HG02852 (cell line): ENCODE data around the gene CEMIP.

Experiments
- ATAC-seq: cut with Tn5 transposase; IDR thresholded peaks from one replicate; pipeline ENCODE4 v1.9.1; 2021; ENCODE audit warnings: mild to moderate bottlenecking, moderate library complexity; ENCODE audit not compliant: unreplicated experiment

Gene CEMIP

GRCh38 chr15:80841541-80841940 is 62.4 kb downstream of the CEMIP start:
- ATAC-seq = no peak

GRCh38 chr15:80844011-80844732 is 65.0 kb downstream of the CEMIP start:
- no peak for ATAC-seq

GRCh38 chr15:80846031-80846815 is 67.1 kb downstream of the CEMIP start:
- no peak for ATAC-seq

- ATAC-seq = no peak
These were observed 70.1 kb downstream of the CEMIP start for GRCh38 chr15:80849308-80849707.

GRCh38 chr15:80850941-80851451 is 71.8 kb downstream of the CEMIP start:
- ATAC-seq = no peak

GRCh38 chr15:80852676-80853075 is 73.5 kb downstream of the CEMIP start:
- ATAC-seq = no peak

GRCh38 chr15:80854104-80854503 is 74.9 kb downstream of the CEMIP start:
- no peak for ATAC-seq

- ATAC-seq = no peak
These were observed 76.0 kb downstream of the CEMIP start for GRCh38 chr15:80855206-80855605.

- ATAC-seq = no peak
These were observed 77.2 kb downstream of the CEMIP start for GRCh38 chr15:80856400-80856799.

GRCh38 chr15:80856809-80857377 is 77.7 kb downstream of the CEMIP start:
- ATAC-seq = no peak

GRCh38 chr15:80861731-80862170 is 82.6 kb downstream of the CEMIP start:
- no peak for ATAC-seq

- no peak for ATAC-seq
These were observed 85.5 kb downstream of the CEMIP start for GRCh38 chr15:80864666-80865065.

GRCh38 chr15:80866936-80867335 is 87.8 kb downstream of the CEMIP start:
- no peak for ATAC-seq

- no peak for ATAC-seq
These were observed 91.2 kb downstream of the CEMIP start for GRCh38 chr15:80870366-80870765.

- ATAC-seq = no peak
These were observed 91.7 kb downstream of the CEMIP start for GRCh38 chr15:80870893-80871292.

GRCh38 chr15:80871858-80872257 is 92.7 kb downstream of the CEMIP start:
- no peak for ATAC-seq

- no peak for ATAC-seq
These were observed 94.3 kb downstream of the CEMIP start for GRCh38 chr15:80873366-80873952.

GRCh38 chr15:80875568-80876347 is 96.6 kb downstream of the CEMIP start:
- ATAC-seq = no peak

GRCh38 chr15:80876348-80876674 is 97.1 kb downstream of the CEMIP start:
- ATAC-seq = no peak

GRCh38 chr15:80878242-80878866 is 99.2 kb downstream of the CEMIP start:
- ATAC-seq = no peak
